ENCODE measurements around the gene UNC50.

UNC50 gene

DNA sequence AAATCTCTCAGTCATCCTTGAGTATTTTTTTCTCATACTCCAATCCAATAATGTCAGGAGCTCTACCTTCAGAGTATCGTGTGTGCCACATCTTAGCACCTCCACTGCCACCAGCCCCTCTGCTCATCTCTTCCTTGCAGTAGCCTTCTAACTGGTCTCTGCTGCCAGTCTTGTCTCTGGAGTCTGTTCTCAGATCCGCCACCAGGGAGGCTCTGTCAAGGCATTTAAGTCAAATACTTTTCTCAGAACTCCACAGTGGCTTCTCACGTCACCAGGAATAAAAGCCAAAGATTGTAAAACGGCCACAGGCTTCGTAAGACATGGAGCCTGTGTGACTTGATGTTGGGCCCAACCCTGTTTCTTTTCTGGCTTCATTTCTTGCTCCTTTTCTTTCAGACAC lies 7.1 kb downstream of the UNC50 start:
- TF ChIP-seq, protein P1, sequence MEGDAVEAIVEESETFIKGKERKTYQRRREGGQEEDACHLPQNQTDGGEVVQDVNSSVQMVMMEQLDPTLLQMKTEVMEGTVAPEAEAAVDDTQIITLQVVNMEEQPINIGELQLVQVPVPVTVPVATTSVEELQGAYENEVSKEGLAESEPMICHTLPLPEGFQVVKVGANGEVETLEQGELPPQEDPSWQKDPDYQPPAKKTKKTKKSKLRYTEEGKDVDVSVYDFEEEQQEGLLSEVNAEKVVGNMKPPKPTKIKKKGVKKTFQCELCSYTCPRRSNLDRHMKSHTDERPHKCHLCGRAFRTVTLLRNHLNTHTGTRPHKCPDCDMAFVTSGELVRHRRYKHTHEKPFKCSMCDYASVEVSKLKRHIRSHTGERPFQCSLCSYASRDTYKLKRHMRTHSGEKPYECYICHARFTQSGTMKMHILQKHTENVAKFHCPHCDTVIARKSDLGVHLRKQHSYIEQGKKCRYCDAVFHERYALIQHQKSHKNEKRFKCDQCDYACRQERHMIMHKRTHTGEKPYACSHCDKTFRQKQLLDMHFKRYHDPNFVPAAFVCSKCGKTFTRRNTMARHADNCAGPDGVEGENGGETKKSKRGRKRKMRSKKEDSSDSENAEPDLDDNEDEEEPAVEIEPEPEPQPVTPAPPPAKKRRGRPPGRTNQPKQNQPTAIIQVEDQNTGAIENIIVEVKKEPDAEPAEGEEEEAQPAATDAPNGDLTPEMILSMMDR (IDR thresholded peaks at IDR 0.05; ENCODE audit: borderline replicate concordance, control extremely low read depth, extremely low read depth, insufficient read depth, missing control alignments): no peak
- in situ Hi-C loops (cut with MboI; ENCODE audit: low sequenced_read_pairs, unreplicated experiment): no loop called here
- DNase-seq (ENCODE audit: low spot score): no peak

DNA sequence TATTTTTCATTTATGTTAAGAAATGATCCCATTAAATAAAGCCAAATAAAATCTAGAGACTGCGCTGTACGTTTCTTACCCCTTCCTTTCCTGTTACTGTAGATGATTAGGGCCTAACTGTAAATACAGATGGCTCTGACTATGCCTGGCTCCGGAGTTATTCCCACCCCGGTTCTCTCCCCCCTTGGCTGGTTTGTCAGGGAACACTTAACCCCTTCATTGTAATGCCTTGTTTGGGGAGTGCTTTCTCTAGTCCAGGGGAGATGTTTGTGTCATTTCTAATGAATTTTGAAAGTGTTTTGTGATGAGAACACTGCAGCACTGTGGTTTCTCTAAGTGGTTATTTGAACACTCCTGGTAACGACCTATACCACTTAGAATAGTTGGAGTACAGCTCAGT lies 8.8 kb downstream of the UNC50 start:
- in situ Hi-C loops (cut with MboI; ENCODE audit: low sequenced_read_pairs, unreplicated experiment): no loop called here
- no peak for DNase-seq (ENCODE audit: low spot score)
- TF ChIP-seq, protein P1 (IDR thresholded peaks at IDR 0.05; ENCODE audit: borderline replicate concordance, control extremely low read depth, extremely low read depth, insufficient read depth, missing control alignments): no peak

DNA sequence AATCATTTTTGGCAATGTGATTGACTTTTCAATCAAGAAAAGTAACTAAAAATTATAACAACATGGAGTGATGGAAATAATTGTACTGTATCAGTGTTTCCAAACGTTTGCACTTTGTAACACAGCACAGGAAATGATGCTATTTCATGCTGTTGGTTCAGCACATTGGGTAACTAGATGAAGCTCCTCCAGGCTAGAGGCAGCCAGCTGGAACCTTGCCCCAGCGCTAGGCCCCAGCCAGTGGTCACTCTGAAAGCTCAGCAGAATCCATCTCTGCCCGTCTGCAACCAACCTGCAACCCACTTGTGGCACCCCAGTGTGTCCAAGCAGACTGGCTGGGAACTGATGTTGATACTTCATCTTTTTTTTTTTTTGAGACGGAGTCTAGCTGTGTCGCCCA lies 15.3 kb downstream of the UNC50 start:
- no peak for DNase-seq (ENCODE audit: low spot score)
- in situ Hi-C loops (cut with MboI; ENCODE audit: low sequenced_read_pairs, unreplicated experiment): no loop called here
- TF ChIP-seq, protein P1 (IDR thresholded peaks at IDR 0.05; ENCODE audit: borderline replicate concordance, control extremely low read depth, extremely low read depth, insufficient read depth, missing control alignments): no peak

DNA sequence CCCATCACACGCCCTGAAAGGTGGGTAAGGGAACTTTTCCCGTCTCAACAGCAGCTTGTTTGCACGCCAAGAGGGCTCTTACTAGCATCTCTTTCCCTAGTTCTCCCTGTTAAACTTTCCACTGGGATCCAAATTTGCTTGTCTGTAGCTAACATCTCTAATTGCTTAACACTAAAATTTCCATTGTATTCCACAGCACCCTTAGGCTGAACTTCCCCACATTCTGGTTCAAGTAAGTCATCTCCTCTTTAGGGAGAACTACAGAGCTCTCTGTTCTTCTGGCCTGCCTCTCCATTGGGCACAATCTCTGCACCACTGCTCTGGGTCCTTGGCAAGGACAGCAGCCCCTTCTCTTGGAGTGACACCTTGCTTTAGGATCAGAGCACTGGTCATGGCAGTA lies 24.0 kb downstream of the UNC50 start:
- TF ChIP-seq, protein P1 (IDR thresholded peaks at IDR 0.05; ENCODE audit: borderline replicate concordance, control extremely low read depth, extremely low read depth, insufficient read depth, missing control alignments): no peak
- no peak for DNase-seq (ENCODE audit: low spot score)
- in situ Hi-C loops (cut with MboI; ENCODE audit: low sequenced_read_pairs, unreplicated experiment): loop anchor here (25.0 kb wide), 1 partner anchor 855 kb away; the partner anchor contains the start of gene REV1

DNA sequence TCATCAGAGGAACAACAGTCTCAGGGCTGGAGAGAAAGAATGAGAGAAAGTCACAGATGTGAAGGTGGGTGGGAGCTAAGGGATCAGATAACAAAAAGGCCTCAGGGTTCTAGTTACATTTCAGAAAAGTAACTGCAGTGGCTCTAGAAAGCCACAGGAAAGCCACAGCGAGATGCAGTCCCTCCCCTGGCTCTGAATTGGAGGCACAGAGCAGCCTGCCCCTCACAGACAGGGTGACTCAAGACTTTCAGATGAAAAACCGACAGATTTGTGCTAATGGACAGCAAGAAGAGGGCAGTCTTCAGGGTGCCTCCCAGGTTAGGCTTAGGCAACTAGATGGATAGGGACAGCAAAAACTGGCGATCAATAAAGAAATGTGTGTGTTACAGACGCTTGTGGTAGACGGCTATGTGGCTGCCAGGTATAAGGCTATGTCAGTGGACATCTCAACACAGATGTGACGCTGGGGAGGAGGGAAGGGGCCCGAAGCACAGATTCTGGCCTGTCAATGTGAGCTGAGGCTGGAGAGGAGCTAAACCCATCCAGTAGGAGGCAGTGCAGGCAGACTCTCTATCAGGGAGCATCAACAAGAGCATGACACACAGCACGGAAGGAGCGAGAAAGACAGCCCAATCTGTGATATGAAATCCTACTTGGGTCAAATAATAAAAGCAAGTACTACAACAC lies 26.2 kb downstream of the UNC50 start:
- in situ Hi-C loops (cut with MboI; ENCODE audit: low sequenced_read_pairs, unreplicated experiment): loop anchor here (25.0 kb wide), 1 partner anchor 853 kb away; the partner anchor contains the start of gene REV1
- no peak for DNase-seq (ENCODE audit: low spot score)
- TF ChIP-seq, protein P1 (IDR thresholded peaks at IDR 0.05; ENCODE audit: borderline replicate concordance, control extremely low read depth, extremely low read depth, insufficient read depth, missing control alignments): no peak

DNA sequence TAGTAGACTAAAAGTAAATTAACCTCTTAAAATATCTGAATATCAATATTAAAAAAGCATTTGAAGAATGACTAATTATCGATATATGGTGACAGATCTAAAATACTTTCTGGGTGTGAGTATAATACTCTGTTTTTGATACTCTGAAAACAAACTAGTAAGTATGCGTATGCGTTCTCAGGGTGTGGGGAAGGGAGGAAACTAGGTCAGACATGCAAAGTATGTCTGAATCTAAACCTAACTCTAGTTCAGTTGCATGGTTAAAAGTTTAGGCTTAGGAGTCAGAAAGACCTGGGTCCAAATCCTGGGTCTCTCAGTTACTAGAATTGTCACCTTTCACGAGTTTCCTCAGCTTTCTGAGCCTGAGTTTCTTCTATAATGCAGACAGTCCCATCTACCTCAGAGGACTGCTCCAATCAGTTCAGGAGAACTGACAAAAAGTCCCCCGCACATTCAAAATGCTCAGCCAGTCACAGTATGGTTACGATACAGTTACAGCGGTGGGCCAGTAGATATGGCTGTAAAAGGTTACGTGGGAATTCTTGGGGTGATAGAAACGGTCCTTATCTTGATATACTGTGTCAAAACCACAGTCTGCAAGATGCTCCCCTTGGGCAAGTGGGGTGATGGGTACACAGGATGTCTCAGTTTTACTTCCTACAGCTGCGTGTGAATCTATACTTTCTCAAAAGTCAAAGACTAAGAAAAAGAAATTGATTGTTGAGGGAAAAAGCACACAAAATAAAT lies 29.2 kb downstream of the UNC50 start:
- DNase-seq (ENCODE audit: low spot score): peak; percentile 54
- TF ChIP-seq, protein P1 (IDR thresholded peaks at IDR 0.05; ENCODE audit: borderline replicate concordance, control extremely low read depth, extremely low read depth, insufficient read depth, missing control alignments): no peak
- in situ Hi-C loops (cut with MboI; ENCODE audit: low sequenced_read_pairs, unreplicated experiment): loop anchor here (25.0 kb wide), 1 partner anchor 850 kb away; the partner anchor contains the start of gene REV1
